Choroid plexus epithelial cell (primary cell): ENCODE results near the gene ELMO1.

Experiments
- DNase-seq: peaks from one replicate; pipeline ENCODE4 v3.0.0-alpha.2; 2010; ENCODE audit warnings: low read depth
- H3K4me3 ChIP-seq: 2 replicates; pipeline ENCODE4 v1.5.1; 2011; ENCODE audit warnings: low read depth, mild to moderate bottlenecking, control low read depth, low read length, moderate library complexity
- TF ChIP-seq, protein P1 (sequence below): conservative IDR thresholded peaks from 2 replicates; pipeline ENCODE4 v1.5.1; 2011; ENCODE audit warnings: low read depth, mild to moderate bottlenecking, control low read depth, inconsistent platforms, low read length, moderate library complexity

Gene ELMO1

DNA sequence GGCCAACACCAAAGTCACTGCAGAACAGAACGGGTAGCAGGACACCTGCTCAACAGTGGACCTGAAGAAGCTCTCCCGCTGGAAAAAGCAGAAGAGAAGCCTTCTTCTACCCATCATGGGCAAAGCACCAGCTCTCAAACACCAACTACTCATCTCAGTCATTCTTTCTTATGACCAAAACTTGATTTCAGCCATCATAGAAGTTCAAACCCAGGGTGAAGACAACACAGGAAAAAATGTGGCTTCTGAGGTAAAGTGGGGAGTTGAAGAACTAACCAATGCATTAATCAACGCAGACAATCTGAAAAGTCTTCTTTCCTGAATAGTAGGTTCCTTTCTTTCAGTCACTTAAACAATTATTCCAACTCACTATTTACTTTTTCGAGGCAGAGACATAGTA is 83.3 kb downstream of the ELMO1 start:
- no peak for DNase-seq
- TF ChIP-seq, protein P1, sequence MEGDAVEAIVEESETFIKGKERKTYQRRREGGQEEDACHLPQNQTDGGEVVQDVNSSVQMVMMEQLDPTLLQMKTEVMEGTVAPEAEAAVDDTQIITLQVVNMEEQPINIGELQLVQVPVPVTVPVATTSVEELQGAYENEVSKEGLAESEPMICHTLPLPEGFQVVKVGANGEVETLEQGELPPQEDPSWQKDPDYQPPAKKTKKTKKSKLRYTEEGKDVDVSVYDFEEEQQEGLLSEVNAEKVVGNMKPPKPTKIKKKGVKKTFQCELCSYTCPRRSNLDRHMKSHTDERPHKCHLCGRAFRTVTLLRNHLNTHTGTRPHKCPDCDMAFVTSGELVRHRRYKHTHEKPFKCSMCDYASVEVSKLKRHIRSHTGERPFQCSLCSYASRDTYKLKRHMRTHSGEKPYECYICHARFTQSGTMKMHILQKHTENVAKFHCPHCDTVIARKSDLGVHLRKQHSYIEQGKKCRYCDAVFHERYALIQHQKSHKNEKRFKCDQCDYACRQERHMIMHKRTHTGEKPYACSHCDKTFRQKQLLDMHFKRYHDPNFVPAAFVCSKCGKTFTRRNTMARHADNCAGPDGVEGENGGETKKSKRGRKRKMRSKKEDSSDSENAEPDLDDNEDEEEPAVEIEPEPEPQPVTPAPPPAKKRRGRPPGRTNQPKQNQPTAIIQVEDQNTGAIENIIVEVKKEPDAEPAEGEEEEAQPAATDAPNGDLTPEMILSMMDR: no peak

DNA sequence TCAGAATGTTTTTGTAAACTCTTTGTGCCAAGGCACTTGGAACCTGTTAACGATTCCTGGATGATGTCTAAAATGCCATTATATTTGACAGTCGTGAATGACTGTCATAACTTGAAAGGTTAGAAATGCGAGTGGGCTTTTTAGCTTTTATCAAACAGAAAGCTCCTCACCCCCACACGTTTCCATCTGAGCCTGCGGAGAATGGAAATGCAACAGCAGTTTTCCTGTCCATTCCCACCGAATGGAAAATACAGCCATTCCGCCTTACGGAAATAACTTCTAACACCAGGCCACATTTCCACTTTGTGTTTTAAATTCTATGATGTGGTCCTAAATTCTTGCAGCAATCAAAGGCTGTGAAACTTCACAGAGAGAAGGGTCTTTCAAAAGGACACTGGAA is 83.8 kb downstream of the ELMO1 start:
- TF ChIP-seq, protein P1: no peak
- H3K4me3 ChIP-seq: no peak overlapping the region
- no peak for DNase-seq

More for the DNA sequence above, 83.3 kb downstream of the ELMO1 start:
- H3K4me3 ChIP-seq: no peak overlapping the region

DNA sequence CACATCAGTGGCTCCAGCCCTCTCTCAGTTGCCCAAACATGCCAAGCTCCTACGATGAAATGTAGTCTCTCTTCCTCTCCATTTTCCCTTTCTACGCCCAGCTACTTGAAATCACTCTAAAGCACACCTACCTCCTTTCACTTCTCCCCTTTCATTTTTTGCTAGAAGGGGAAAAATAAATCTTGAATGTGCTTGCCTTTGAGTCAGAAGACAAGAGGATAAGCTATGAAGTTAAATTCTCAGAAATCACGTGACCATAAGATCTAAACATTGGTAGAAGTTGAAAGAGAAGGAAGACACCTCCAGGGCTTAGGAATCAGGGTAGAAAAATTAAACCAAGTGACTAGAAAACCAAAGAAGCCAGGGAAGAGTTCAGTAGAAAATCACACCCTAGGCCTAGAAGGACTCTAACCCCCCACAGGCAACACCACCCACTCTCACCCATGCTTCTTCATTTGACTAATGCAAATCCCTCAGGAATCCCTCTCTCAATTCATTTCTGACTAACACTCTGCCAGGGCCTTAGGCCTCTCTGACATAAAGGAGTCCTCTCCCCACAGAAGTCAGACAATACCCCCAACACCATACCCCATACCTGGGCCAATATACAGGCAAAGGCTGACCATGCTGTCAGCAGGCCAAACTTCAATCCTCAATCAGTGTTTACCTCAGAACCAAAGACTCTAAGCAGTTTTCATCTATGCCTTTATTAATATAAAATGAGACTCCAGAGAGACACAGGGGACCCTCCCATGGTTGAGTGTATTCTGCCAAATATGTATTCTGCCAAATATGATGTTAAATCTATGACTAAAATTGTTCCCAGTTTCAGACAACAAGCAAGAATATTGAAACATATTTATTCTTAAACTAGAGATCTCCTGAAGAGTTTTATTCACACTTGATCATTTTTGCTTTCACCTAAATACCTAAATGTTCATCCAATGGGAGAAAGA is 84.8 kb downstream of the ELMO1 start:
- DNase-seq: no peak
- TF ChIP-seq, protein P1: no peak
- no peak overlapping the region for H3K4me3 ChIP-seq

DNA sequence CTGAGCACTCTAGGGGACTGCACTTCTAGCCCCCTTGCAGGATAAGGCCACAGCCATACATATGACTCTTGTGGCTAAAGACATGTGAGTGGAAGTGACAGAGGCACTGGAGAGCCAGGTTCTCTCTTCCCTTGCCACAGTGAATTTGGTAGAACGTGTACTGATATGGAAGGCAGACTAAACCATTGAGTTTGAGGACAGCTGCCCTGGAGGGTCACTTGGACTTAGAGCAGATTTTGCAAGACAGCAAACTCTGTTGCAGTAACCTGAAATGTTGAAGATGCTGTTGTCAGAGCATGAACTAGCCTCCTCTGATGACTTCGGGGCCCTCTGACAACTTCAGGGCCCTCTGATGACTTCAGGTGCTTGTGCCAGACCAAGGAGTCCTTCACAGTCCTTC is 85.9 kb downstream of the ELMO1 start:
- no peak overlapping the region for H3K4me3 ChIP-seq
- TF ChIP-seq, protein P1: no peak
- no peak for DNase-seq

DNA sequence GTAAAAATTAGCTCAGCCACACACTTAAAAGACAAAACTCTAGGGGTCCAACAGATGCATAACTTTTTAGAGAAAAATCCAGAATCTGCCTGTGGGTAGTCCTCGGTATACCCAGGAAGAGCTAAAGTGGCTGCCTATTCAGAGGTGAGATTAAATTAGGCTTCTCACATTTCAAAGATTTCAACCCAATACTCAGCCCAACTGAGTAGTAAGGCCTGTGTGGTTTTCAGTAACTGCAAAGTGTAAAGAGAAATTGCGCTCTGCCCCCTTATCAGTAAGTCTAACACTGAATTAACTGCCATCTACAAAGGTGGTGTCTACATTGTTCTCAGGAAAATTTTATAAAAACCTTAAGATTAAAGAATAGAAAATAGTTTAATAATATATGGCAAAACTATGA is 88.2 kb downstream of the ELMO1 start:
- DNase-seq: no peak
- TF ChIP-seq, protein P1: no peak
- no peak overlapping the region for H3K4me3 ChIP-seq

DNA sequence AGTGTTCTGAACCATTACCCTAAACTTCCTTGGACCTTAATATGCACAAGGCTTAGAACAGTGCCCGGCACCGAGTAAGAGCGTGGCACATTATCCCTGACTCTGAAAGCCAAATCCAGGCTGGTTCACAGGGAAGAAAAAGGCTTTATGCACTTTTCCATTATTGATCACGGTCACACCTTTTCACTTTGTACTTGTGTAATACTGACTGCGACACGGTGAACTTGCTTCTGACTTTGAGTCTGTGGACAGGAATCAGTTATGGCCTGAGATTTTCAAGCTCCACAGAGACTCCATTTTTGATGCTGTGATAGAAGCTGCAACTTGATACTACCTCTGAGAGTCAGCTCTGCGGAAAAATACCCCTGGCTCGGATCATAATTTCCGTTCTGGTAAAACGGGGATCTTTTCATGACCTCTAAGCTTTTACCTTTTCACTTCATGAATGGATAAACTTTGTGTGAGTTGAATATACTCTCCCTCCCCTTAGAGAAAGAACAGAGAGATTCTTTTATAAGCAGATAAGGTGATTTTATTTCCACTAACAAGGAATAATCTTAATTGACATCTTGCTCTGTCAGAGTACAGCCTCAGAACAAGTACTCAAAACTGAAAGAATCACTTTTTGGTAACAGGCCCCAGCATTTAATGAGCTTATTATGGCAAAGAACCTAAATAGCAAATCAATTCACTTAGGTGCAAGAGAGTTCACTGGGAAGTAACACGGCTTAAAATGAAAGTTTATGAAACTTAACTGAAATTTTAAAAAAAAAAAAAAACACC is 88.8 kb downstream of the ELMO1 start:
- no peak for DNase-seq
- H3K4me3 ChIP-seq: no peak overlapping the region

More for the DNA sequence above, 88.8 kb downstream of the ELMO1 start:
- TF ChIP-seq, protein P1: no peak
